GOT3 (cell line): ENCODE measurements around the gene ESD.
"Not testable (repeated sequence)": the region's sequence is repeated elsewhere in the genome, so short reads cannot be mapped to it uniquely, and the experiment has no call there.

Source experiments
- DNase-seq: peaks from one replicate; lab custom pipeline; 2025; ENCODE audit warnings: mixed read lengths; lab: John Stamatoyannopoulos, UW

ESD gene

GRCh38 chr13:46795321-46795720 lies 1.6 kb downstream of the ESD start:
- DNase-seq: no peak

- no peak for DNase-seq
Observed at GRCh38 chr13:46783504-46783903, 13.5 kb downstream of the ESD start.

- DNase-seq: no peak
Observed at GRCh38 chr13:46782691-46783090, 14.3 kb downstream of the ESD start.

- no peak for DNase-seq
Observed at GRCh38 chr13:46782066-46782465, 14.9 kb downstream of the ESD start.

- no peak for DNase-seq
Observed at GRCh38 chr13:46778890-46779289, 18.1 kb downstream of the ESD start.

- no peak for DNase-seq
Observed at GRCh38 chr13:46778095-46778494, 18.9 kb downstream of the ESD start.

GRCh38 chr13:46775385-46776107 lies 21.4 kb downstream of the ESD start:
- no peak for DNase-seq

GRCh38 chr13:46773541-46773940 lies 23.4 kb downstream of the ESD start:
- DNase-seq: no peak

GRCh38 chr13:46771693-46772092 lies 25.3 kb downstream of the ESD start:
- DNase-seq: no peak

GRCh38 chr13:46769925-46770324 lies 27.0 kb downstream of the ESD start:
- DNase-seq: not testable (repeated sequence)

- DNase-seq: no peak
Observed at GRCh38 chr13:46761866-46762265, 35.1 kb downstream of the ESD start.

- DNase-seq: no peak
Observed at GRCh38 chr13:46761174-46761573, 35.8 kb downstream of the ESD start.

- no peak for DNase-seq
Observed at GRCh38 chr13:46759846-46760245, 37.1 kb downstream of the ESD start.

- DNase-seq: no peak
Observed at GRCh38 chr13:46757640-46758039, 39.3 kb downstream of the ESD start.

- no peak for DNase-seq
Observed at GRCh38 chr13:46756977-46757376, 40.0 kb downstream of the ESD start.

GRCh38 chr13:46755508-46755907 lies 41.5 kb downstream of the ESD start:
- DNase-seq: not testable (repeated sequence)

GRCh38 chr13:46754812-46755211 lies 42.1 kb downstream of the ESD start:
- DNase-seq: no peak

GRCh38 chr13:46753917-46754316 lies 43.0 kb downstream of the ESD start:
- DNase-seq: no peak

- no peak for DNase-seq
Observed at GRCh38 chr13:46753137-46753536, 43.8 kb downstream of the ESD start.

- no peak for DNase-seq
Observed at GRCh38 chr13:46751811-46752635, 44.9 kb downstream of the ESD start.

- no peak for DNase-seq
Observed at GRCh38 chr13:46749951-46750350, 47.0 kb downstream of the ESD start.

GRCh38 chr13:46748300-46748699 lies 48.7 kb downstream of the ESD start:
- no peak for DNase-seq

GRCh38 chr13:46747031-46747820 lies 49.7 kb downstream of the ESD start:
- no peak for DNase-seq
